ENCODE data around the gene ZSWIM9. TPM values are rescaled to one million over a fixed set of nuclear protein-coding genes. Genes with fewer than 3 reads are reported as not detected.
A peak's percentile ranks its signal among the peaks of the same experiment; 100 is the strongest.

ZSWIM9 gene
- polyA plus RNA-seq, 1 donor from 2014 or later = 2.6 TPM

- Histone ChIP-seq H3K79me2 (replicated peaks; ENCODE audit: insufficient read depth, low read length) (peaks cover 15% of the 10 kb centered on the region), H3K4me2 (ENCODE audit: low read length) (peak overlapping the region; percentile 94), H3K36me3 (ENCODE audit: insufficient read depth, low read length) (no peaks in the 10 kb centered on the region), H3K9me2 (ENCODE audit: insufficient read depth, low read length) (no peaks in the 10 kb centered on the region), H3K9ac (ENCODE audit: low read length) (no peak overlapping the region), H2AFZ (ENCODE audit: low read depth, low read length) (no peak overlapping the region), H4K20me1 (ENCODE audit: insufficient read depth) (no peaks in the 10 kb centered on the region), H3K27me3 (ENCODE audit: insufficient read depth, low read depth, low read length) (no peaks in the 10 kb centered on the region), H3F3A (ENCODE audit: insufficient read depth, low read length, poor library complexity, severe bottlenecking) (peaks cover 6% of the 10 kb centered on the region), H3K27ac (ENCODE audit: low read length) (no peak overlapping the region), H3K4me3 (ENCODE audit: low read length) (peak overlapping the region; percentile 95), H3K9me3 (ENCODE audit: low read length) (no peaks in the 10 kb centered on the region)
- TF ChIP-seq SMC3 (conservative IDR thresholded peaks at IDR 0.05; ENCODE audit: poor library complexity) = no peak
- no peak for TF ChIP-seq EZH2 (IDR thresholded peaks at IDR 0.05; ENCODE audit: borderline replicate concordance, insufficient read depth, low read length, poor library complexity, severe bottlenecking)
- TF ChIP-seq EP300 (conservative IDR thresholded peaks at IDR 0.05; ENCODE audit: poor library complexity, severe bottlenecking) = no peak
- TF ChIP-seq REST (IDR thresholded peaks at IDR 0.05; ENCODE audit: borderline replicate concordance) = no peak
- TF ChIP-seq CTCF (IDR thresholded peaks at IDR 0.05; ENCODE audit: poor library complexity, severe bottlenecking) = no peak
- no peak for TF ChIP-seq TAF1 (IDR thresholded peaks at IDR 0.05; ENCODE audit: low read depth)
- no peak for TF ChIP-seq RAD21 (conservative IDR thresholded peaks at IDR 0.05)
- no peak for TF ChIP-seq POLR2AphosphoS5 (IDR thresholded peaks at IDR 0.05)
Observed at GRCh38 chr19:48171710-48172109, 1.2 kb downstream of the ZSWIM9 start.

GRCh38 chr19:48174445-48175030, 4.1 kb downstream of the ZSWIM9 start:
- Histone ChIP-seq H3K9me3 (ENCODE audit: low read length) (no peaks in the 10 kb centered on the region), H3K9me2 (ENCODE audit: insufficient read depth, low read length) (no peaks in the 10 kb centered on the region), H3K27me3 (ENCODE audit: insufficient read depth, low read depth, low read length) (no peaks in the 10 kb centered on the region), H3K4me3 (ENCODE audit: low read length) (no peak overlapping the region), H3K4me2 (ENCODE audit: low read length) (no peak overlapping the region), H3K9ac (ENCODE audit: low read length) (no peak overlapping the region), H2AFZ (ENCODE audit: low read depth, low read length) (no peak overlapping the region), H4K20me1 (ENCODE audit: insufficient read depth) (no peaks in the 10 kb centered on the region), H3K79me2 (replicated peaks; ENCODE audit: insufficient read depth, low read length) (peaks cover 9% of the 10 kb centered on the region), H3F3A (ENCODE audit: insufficient read depth, low read length, poor library complexity, severe bottlenecking) (peaks cover under 1% of the 10 kb centered on the region), H3K27ac (ENCODE audit: low read length) (no peak overlapping the region), H3K36me3 (ENCODE audit: insufficient read depth, low read length) (no peaks in the 10 kb centered on the region)
- no peak for TF ChIP-seq REST (IDR thresholded peaks at IDR 0.05; ENCODE audit: borderline replicate concordance)
- no peak for TF ChIP-seq EP300 (conservative IDR thresholded peaks at IDR 0.05; ENCODE audit: poor library complexity, severe bottlenecking)
- no peak for TF ChIP-seq CTCF (IDR thresholded peaks at IDR 0.05; ENCODE audit: poor library complexity, severe bottlenecking)
- no peak for TF ChIP-seq EZH2 (IDR thresholded peaks at IDR 0.05; ENCODE audit: borderline replicate concordance, insufficient read depth, low read length, poor library complexity, severe bottlenecking)
- TF ChIP-seq TAF1 (IDR thresholded peaks at IDR 0.05; ENCODE audit: low read depth) = no peak
- TF ChIP-seq MXI1 (conservative IDR thresholded peaks at IDR 0.05; ENCODE audit: poor library complexity, severe bottlenecking) = no peak
- TF ChIP-seq POLR2AphosphoS5 (IDR thresholded peaks at IDR 0.05) = no peak
- TF ChIP-seq RAD21 (conservative IDR thresholded peaks at IDR 0.05) = no peak
- no peak for TF ChIP-seq SMC3 (conservative IDR thresholded peaks at IDR 0.05; ENCODE audit: poor library complexity)
